Activated gamma-delta T cell treated with anti-CD3 and anti-CD28 coated beads, Interleukin-2, amount 50 U/mL, for 16 hours (primary cell): ENCODE measurements around the gene SERTAD2.

Source experiments
- DNase-seq: peaks from one replicate; pipeline ENCODE4 v3.0.0-alpha.2; 2020; ENCODE audit warnings: low read depth

Gene SERTAD2

DNA sequence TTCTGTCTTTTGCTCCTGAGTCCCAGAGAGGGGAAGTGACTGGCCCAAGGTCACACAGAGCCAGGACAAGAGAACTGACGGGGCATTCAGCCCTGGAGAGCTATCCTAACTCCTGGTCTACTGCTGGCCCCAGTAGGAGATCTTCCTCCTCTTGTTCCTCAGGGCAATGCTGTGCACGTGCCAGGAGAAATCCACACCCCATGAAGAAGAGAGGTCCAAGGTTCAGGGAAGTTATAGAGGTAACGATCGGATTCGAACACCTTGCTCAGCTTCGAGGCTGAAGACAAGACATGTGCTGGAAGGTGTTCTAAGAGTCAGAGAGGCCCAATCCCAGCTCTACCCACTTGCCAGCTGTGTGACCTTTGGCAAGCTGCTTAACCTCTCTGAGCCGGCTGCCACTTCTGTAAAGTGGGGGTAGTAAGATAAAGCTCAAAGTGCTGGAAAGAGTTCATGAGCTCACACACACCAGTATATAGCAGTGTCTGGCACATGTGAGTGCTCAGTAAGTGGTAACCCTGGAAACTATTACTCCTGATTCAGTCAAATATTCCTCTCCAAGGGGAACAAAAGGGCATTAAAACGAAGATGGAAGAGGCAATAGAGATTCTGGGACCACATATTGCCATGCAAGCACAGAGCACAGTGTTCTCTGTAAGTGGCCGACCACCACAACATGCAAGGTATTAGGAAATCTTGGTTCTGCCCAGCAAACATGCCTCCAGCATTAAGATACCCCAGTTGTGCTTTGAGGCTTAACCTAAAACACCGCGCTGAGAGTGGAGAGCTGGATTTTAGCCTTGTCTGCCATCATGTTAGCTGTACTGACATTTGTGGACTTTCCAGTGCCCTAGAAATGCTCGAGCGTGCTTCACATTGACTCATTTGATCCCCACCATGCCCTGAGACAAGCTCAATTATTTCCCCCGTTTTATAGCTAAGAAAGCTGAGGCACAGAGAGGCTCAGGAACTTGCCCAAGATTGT is 25.6 kb downstream of the SERTAD2 start:
- DNase-seq = no peak

DNA sequence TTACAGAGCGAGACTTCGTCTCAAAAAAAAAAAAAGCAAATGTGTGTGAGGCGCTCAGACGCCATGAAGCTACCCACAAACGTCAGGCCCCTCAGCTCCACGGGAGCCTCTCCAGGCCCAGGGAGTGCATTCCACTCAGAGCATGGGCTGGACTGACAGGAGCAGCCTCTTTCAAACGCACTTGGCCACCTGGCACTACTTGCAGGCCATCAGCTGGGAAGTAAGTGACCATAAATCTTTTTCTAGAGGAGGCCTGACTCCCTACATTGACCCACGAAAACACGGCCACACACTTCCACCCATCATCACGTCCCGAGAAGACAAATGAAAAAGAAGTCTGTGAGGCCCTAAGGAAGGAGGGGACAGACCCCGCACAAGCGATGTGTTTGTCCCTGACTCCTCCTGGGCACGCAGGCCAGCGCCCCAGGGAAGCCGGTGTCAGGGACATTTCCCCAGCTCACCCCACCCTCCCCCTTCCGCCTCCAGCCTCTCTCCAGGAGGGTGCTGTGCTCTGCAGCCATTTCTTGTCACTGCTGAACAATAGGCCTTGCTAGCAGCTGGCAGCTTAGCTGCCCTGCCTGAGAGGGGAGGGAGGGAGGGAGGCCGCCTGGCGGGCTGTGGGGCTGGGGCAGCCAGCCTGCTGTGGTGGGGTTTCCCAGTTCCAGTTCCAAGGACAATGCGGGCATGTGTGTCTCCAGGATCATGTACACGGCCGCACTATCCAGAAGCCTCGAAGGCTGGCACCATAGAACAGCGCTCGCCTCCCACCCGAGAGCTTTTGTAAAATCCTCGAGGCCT is 26.6 kb downstream of the SERTAD2 start:
- DNase-seq = no peak

DNA sequence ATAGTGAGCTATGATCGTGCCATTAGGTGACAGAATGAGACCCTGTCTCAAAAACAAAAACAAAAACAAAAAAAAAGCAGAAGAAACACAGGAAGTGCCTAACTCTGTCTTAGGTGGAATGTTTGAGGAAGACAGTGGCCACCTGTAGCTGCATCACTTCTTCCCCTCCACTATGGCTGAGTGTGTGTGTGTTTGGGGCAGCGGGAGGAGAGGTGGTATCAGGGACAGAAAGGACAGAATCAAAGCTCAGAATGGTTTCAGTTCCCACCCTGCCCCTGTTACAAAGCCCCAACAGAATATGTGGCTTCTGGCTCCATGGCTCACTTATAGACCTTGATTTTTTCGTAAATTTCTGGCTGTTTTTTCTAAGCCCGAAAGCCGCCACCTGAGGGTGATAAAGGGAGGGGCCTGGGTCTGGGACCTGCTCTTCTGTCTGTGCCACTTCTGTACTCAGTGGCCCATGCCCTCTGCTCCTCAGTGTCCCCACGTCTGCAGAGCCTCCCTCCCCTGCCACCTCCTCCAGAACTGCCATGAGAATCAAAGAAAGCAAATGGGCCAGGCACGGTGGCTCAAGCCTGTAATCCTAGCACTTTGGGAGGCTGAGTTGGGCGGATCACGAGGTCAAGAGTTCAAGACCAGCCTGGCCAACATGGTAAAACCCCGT is 27.4 kb downstream of the SERTAD2 start:
- DNase-seq = no peak

DNA sequence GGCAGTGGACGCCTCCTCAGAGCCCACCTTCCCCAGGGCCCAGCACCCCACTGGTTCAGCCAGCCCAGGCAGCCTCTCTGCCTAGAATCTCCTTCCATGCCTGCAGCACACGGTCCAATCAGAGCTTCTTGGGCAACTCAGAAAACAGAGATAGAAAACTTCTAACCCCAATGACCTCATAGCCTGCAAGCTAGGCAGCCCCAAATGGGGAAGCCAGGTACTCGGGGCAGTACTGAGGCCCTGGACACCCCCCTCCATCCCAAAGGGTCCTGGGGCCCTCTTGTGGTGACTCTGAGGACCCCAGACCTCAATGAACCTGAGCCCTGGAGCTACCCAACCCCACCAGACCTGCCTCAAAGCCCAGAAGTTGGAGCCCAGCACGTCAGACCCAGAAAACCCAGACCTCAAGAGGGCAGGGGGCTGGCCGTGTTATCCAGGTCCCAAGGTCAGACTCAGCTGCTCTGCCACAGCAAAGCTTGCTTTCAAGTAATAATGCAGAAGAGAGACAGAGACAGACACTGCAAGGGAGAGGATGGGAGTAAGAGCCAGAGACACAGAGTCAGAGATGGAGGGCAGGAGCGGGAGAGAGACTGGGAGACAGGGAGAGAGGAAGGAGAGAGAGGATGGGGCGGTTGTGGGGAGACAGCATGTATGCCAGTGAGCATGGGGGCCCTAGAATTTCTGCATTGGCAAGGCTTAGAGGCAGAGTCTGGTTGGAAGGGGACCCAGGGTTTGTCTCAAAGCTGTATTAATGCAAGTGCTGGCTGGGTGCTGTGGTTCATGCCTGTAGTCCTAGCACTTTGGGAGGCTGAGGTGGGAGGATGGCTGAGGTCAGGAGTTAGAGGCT is 28.2 kb downstream of the SERTAD2 start:
- DNase-seq = no peak

DNA sequence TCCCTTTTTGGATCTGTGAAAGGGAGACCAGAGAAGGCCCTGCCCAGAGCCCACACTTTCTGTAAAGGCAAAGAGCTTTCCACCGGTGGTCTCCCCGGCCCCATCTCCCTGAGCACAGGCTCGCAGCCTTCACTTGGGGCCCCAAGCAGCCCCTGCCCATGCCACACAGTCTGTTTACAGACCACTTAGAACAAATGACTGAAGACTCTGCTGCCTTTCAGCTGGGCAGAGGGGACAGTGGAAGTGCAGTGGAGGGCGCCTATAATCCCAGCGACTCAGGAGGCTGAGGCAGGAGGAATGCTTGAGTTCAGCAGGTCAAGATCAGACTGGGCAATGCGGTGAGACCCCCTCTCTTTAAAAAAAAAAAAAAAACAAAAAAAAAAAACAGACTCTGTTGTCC is 28.9 kb downstream of the SERTAD2 start:
- no peak for DNase-seq

DNA sequence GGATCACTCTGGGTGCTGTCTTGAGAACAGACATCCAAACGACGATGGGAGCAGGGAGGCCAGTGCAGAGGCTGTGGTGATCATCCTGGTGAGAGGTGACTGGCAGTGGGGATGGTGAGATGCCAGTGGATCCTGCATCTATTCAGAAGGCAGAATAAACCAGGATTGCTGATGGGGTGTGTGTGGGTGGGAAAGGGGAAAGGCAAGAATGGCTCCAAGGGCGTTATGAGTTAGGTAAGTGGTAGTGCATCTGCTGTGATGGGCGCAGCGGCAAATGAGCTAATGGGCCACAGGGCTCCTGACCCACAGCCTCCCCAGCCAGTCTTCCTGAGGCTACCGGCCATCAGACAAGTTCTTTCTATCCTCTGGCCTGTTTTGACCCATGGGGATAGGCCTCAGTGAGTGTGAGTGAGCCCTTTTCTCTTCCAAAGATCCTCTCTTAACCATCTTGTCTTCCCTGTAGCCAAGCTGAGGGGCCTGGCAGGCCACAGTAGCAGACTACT is 29.6 kb downstream of the SERTAD2 start:
- no peak for DNase-seq

DNA sequence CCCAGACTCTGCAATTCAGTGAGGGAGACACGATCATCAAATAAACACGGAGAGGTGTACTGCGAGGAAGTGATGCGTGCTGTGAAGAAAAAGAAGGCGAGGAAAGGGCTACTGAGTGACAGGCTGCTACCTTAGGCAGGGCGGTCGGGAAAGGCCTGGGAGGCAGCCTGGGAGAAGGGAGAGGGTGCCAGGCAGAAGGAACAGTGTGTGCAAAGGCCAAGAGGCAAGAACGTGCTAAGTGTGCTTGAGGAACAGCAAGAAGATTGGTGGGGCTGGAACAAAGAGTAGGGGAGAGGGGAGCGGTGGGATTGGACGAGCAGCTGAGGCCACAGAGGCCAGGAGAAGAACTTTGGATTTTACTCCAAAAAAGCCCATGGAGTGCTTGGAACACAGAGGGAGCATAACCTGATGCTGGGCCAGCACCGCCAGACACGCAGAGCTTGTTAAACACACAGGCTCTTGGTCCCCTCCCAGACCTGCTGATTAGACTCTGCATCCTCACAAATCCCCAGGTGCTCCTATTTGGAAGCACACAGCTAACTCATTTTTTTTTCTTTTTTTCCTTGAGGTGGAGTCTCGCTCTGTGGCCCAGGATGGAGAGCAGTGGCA is 30.4 kb downstream of the SERTAD2 start:
- no peak for DNase-seq

DNA sequence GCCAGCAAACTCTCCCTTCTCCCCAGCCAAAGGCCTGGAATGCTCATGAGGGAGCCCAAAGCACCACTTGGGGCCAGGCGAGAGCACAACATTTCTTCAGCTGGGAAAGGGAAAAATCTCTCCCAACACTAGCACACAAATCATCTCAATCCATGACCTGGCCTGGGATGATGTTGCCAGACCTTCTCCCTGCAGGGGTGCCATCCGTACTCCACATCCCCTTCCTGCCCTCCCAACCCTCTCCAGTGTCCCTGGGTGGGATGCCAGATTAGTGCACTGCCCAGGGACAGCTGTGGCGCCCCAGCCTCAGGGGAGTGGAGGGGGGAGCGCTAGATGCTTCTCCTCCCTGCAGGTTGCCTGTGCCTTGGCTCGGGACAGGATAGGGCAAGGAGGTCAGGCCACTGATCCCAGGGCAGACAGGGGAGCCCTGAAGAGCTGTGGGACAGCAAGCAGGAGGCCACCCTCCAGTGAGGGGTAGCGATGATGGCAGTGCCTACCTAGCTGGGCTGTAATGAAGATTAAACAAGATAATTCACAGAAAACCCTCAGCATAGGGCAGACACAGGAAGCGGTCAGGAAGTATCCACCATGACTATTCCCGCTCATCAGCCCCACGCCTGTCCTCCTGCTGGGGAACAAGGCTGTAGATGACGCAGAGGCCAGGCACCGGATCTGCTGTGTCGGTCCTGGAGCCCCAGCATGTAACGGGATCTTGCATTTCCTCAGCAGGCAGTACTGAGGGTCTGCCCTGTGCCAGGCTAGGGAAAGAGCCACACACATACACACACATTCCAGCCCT is 31.1 kb downstream of the SERTAD2 start:
- DNase-seq = no peak

DNA sequence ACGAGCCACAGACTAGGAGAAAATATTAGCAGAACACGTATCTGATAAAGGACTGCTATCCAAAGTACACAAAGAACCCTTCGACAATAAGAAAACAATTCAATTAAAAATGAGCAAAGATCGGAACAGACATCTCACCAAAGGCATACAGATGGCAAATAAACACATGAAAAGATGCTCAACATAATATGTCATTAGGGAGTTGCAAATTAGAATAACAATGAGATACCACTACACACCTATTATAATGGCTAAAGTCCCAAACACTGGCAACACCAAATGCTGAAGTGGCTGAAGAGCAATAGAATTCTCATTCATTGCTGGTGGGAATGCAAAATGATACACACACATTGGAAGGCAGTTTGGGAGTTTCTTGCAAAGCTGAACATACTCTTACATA is 33.1 kb downstream of the SERTAD2 start:
- DNase-seq = no peak

DNA sequence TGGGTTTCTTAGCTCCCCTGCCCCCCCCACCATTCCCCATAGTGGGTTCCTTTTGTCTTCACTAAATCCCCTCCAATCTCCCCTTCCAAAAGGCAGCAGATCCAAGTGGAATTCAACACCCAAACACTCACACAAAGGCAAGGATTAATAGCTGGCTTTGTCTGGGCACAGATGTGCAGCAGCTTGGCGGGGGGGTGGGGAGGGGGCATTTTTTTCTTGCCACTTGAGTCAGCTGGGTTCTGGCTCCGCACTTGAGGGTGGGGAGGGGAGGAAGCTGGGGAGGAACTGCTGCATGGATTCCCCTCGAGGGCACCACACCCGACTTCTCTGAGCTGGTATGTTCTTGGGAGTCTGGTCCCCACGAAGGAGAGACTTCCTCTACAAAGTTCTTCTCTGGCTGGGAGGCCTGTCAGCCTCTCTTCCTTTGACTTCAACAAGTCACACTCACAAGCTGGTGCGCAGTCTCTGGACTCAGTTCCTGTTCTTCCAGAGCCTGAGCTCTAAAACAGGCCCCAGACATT is 36.0 kb downstream of the SERTAD2 start:
- no peak for DNase-seq

DNA sequence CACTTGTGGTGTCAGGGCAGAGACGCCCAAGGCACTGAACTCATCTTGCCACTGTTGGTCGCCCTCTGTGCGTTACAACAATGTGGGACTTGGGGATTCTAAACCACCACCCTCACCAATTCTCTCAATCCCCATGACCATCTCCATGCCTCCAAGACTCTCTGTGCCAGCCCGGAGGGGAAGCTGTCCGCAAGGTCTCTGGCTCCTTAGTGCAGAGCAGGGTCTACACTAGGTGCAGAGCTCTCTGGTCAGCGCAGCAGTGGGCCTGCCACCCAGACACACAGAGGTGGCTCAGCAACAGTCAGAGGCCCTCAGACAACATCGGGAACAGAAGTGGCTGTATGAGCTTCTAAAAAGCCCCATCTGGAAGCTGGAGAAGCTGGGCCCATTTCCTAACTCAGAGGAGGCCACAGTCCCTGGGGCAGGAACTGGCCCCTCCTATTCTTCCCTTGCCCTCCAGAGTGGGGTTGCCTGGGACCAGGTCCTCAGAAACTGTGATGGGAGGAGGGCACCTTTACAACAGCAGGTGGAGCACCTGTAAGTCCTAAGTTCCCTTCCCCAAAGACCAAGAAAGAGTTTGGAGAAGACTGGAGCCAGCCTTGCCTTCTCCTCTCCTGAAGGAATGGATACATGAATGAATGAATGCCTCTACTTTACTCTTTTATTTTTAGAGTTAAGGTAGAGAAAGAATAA is 37.7 kb downstream of the SERTAD2 start:
- DNase-seq = no peak

DNA sequence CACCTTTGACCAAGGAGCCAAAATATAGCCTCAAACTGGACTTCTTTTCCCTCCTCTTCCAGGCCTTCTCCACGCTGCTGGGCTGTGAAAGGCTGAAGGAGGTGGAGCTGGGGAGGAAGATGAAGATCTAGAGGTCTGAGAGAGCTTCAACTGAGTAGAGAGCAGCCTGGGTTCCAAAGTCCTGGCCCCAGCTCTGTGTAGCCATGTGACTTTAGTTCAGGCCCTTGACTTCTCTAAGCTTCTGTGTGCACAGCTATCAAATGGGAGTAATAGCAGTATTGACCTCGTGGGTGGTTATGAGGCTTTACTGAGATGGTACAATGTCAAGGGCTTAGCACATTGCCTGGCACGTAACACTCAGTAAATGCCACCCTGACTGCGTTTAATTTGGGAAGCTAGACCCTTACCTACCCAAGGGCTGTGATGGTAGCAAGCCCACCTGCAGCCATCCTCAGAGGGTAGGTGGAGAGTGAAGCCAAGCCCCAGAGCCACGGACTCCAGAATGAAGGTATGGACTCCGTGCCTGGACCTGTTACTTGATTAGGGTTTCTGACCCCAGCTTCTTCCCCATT is 38.4 kb downstream of the SERTAD2 start:
- no peak for DNase-seq

DNA sequence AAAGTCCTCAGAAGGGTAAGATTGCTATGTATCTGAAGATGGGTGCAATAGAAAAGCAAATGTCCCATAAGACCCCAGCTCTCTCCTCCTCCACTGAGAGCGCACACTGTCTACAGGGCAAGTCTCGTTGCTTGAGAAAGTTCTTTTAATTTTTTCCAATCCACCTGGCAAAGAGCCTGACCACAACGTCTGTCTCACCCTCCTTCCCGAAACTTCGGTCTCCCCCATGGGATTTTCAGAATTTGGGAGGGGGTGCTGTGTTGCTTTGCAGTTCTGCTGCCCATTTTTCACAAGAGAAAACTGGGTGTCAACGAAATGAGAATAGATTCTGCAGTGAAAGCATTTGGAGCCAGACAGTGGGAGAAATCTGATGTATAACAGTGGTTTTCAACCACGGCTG is 40.4 kb downstream of the SERTAD2 start:
- DNase-seq = no peak

DNA sequence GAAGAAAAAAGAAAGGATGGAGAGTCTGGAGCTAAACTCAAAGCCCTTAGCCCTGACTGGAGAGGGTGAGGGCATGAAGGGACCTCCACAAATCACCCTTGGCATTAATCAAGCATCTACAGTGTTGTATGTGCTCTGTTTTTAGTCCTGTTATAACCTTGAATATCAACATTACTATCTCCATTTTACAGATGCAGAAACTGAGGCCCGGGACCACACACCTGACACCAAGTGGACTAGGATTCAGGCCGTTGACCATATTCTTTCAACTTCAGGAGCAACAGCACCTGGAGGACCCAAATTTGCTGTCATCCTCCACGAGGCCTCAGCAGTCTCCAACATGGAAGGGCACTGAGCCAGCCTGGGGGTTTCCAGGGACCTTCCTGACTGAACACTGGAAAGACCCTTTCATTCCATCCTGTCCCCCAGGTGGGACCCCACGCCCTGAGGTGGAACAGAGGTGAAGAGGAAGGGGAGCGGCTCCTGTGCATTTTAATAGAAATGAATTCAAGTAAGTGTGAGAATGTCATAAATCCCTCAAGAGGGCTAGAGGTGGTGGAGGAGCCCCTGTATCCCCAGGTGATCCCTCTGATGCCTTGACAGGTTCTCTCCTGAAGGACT is 41.0 kb downstream of the SERTAD2 start:
- DNase-seq = no peak

DNA sequence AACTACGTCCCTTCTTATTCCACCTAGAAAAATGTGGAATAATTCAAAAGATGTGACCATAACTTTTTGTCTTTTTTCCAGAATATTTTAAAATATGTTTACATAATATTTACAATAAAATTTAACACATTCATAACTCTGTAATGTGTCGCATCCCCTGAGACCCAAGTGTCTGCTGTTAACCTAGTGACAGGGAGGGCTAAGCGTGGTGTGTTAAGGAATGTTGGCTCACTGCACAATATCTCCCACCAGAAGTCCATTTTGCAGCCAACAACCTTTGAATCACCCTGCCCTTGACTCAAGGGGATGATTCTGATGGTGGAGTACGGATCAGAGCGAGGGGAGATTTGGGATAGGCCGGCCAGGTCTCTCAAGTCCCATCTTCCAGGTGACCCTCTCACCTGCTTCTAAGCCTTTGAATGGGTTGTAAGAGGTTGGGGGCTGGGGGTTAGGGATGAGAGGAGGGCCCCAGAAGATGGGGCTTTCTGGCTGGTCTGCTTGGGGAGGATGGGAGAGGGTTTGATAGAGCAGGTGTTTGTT is 43.3 kb downstream of the SERTAD2 start:
- DNase-seq = no peak

DNA sequence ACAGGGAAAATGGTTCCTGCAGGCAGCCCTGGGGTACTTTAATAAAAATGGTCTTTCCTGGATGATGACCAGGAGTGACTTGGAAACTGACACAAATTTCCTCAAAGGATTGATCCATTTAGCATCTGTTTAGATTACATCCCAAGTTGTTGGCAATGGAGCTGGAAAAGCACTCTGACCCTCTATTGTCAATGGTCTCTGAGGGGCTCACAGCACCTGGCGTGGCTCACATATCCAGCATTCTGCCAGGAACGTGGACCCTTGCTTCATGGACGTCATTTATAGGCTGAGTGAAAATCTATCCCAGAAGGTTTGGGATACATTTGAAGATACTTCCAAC is 43.8 kb downstream of the SERTAD2 start:
- no peak for DNase-seq

DNA sequence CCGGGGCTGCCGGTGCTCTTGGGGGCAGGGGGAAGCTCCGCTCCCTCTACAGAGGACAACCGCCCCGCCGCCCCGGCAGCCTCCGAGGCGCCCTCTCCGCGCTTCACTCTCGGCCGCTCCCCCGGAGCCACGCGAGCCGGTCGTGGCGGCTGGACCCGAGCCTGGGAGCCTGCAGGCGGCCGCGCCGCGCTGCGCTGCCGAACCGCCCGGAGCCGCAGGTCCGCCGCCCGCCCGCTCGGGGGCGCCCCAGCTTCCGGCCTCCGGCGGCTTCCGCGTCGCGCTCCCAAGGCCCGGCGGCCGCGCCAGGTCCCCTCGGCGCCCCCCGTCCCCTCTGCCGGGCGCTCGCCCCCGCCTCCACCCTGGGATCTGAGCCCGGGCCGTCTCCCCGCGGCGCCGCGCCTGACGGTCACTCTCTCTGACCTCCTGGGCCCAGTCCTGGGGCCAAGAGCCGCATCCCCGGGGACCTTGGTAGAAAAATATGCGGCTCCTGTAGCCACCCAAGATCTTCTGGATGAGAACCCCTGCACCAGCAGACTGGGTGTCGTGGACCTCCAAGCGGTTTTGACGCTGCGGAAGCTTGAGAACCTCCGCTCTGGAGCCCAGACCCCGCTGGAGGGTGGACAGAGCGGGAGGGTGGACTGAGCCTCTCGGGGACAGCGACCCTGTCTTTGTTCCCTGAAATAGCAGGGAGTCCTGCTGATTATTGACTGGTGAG is 44.3 kb downstream of the SERTAD2 start:
- DNase-seq = peak; percentile 44

DNA sequence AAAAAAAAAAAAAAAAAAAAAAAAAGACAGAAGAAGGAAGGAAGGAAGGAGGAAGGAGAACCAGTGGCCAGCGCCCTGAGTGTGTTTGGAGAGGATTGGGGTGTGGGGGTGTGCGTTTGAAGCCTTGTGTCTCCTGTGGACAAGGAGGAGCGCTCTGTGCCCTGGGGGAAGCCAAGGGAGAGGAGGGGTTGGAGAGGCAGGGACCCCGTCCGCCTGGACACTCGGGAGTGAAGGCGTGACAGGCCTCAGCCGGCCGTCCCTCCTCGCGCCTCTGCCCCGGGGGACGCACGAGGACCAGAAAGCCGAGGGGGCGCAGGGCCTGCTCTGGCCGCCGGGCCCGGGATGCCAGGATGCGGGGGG is 44.9 kb downstream of the SERTAD2 start:
- no peak for DNase-seq
